SK-N-SH (cell line): Measurements from ENCODE around the gene VIPR2. TPM values are rescaled to one million over a fixed set of nuclear protein-coding genes. Genes with fewer than 3 reads are reported as not detected.

Experiments used
- CTCF ChIA-PET: fragments of 300-600, 350-600 bp; formaldehyde crosslinking; extraction: SDS; loops from one replicate; lab custom pipeline; 2021; lab: Yijun Ruan, JAX
- POLR2A ChIA-PET: fragments of 350-600 bp; sonication (Branson Sonifier 250); formaldehyde crosslinking; extraction: SDS; loops from one replicate; lab custom pipeline; 2020; ENCODE audit warnings: antibody characterized with exemption, inconsistent platforms; lab: Yijun Ruan, JAX
- DNase-seq: peaks from one replicate; pipeline ENCODE4 v3.0.0; 2012
- H2AFZ ChIP-seq: fragments of 200-600 bp; sonication (generic); 2 replicates; pipeline ENCODE4 v1.8.1; 2016; ENCODE audit warnings: antibody characterized with exemption, mild to moderate bottlenecking, low read depth
- H3F3A ChIP-seq: fragments of 200-600 bp; sonication (generic); replicated peaks from 2 replicates; pipeline ENCODE3; 2016; ENCODE audit warnings: antibody characterized with exemption, mild to moderate bottlenecking; ENCODE audit not compliant: insufficient read depth
- H3K27ac ChIP-seq, 2 experiments: fragments of 200-500 bp in 1 of 2; fragments of 200-600 bp in 1 of 2; sonication (Bioruptor generic) in 1 of 2; sonication (generic), shearing (Covaris generic) in 1 of 2; 2 replicates each; pipeline versions ENCODE4 v1.5.1 to v1.6.1; 2014 to 2016; ENCODE audit warnings: low read depth in 2 of 2, inconsistent platforms in 1 of 2, low read length in 1 of 2, mild to moderate bottlenecking in 1 of 2, mixed read lengths in 1 of 2
- H3K27me3 ChIP-seq: fragments of 200-600 bp; sonication (generic), shearing (Covaris generic); 2 replicates; pipeline ENCODE4 v1.6.1; 2016; ENCODE audit warnings: mixed run types; ENCODE audit not compliant: insufficient read depth
- H3K36me3 ChIP-seq, 2 experiments: fragments of 200-500 bp in 1 of 2; fragments of 200-600 bp in 1 of 2; sonication (Bioruptor generic) in 1 of 2; sonication (generic) in 1 of 2; replicated peaks in 1 of 2; 2 replicates each; pipeline versions ENCODE3 to v1.5.1; 2014 to 2016; ENCODE audit warnings: low read length in 1 of 2, mild to moderate bottlenecking in 1 of 2; ENCODE audit not compliant: insufficient read depth in 2 of 2, control insufficient read depth in 1 of 2
- H3K4me1 ChIP-seq, 2 experiments: fragments of 200-500 bp in 1 of 2; fragments of 200-600 bp in 1 of 2; sonication (Bioruptor generic) in 1 of 2; sonication (generic), shearing (Covaris generic) in 1 of 2; 2 replicates each; pipeline versions ENCODE4 v1.5.1 to v1.6.1; 2014 to 2016; ENCODE audit warnings: low read depth in 1 of 2, low read length in 1 of 2, mixed run types in 1 of 2; ENCODE audit not compliant: insufficient read depth in 2 of 2, control insufficient read depth in 1 of 2
- H3K4me2 ChIP-seq: fragments of 200-600 bp; sonication (generic), shearing (Covaris generic); 2 replicates; pipeline ENCODE4 v1.6.1; 2017; ENCODE audit warnings: mixed run types
- H3K4me3 ChIP-seq, 2 experiments: fragments of 200-500 bp in 1 of 2; fragments of 200-600 bp in 1 of 2; sonication (Bioruptor generic) in 1 of 2; sonication (generic), shearing (Covaris generic) in 1 of 2; 2 replicates each; pipeline versions ENCODE4 v1.5.1 to v1.8.1; 2014 to 2016; ENCODE audit warnings: low read depth in 2 of 2, inconsistent platforms in 1 of 2, low read length in 1 of 2, mild to moderate bottlenecking in 1 of 2, mixed read lengths in 1 of 2, moderate library complexity in 1 of 2
- H3K79me2 ChIP-seq: fragments of 200-600 bp; sonication (generic); 2 replicates; pipeline ENCODE4 v1.8.1; 2017; ENCODE audit warnings: mild to moderate bottlenecking; ENCODE audit not compliant: insufficient read depth
- H3K9ac ChIP-seq: fragments of 200-600 bp; sonication (generic); 2 replicates; pipeline ENCODE4 v1.6.1; 2017; ENCODE audit warnings: mixed run types
- H3K9me2 ChIP-seq: fragments of 200-600 bp; sonication (generic); 2 replicates; pipeline ENCODE4 v1.6.1; 2017; ENCODE audit warnings: mixed run types
- H3K9me3 ChIP-seq: fragments of 200-600 bp; sonication (generic); 2 replicates; pipeline ENCODE4 v1.6.1; 2017; ENCODE audit warnings: mixed run types, mild to moderate bottlenecking, moderate library complexity
- H4K20me1 ChIP-seq: fragments of 200-600 bp; sonication (generic); 2 replicates; pipeline ENCODE4 v1.6.1; 2017; ENCODE audit warnings: mild to moderate bottlenecking, mixed run types; ENCODE audit not compliant: insufficient read depth
- CHD2 ChIP-seq: fragments of 150-350 bp; IDR thresholded peaks from 2 replicates; pipeline ENCODE4 v1.6.1; 2018; ENCODE audit warnings: low read length; ENCODE audit not compliant: partially characterized antibody
- CTCF ChIP-seq: fragments of 200-600 bp; sonication (generic); IDR thresholded peaks from 2 replicates; pipeline ENCODE4 v1.6.1; 2017; ENCODE audit warnings: antibody characterized with exemption, mild to moderate bottlenecking, moderate library complexity
- EZH2phosphoT487 ChIP-seq: fragments of 200-600 bp; sonication (generic); IDR thresholded peaks from 2 replicates; pipeline ENCODE4 v1.6.1; 2017; ENCODE audit warnings: low read depth, mixed run types, mild to moderate bottlenecking, antibody characterized with exemption, moderate library complexity, borderline replicate concordance
- FOSL2 ChIP-seq: IDR thresholded peaks from 2 replicates; pipeline ENCODE4 v1.4.0; 2012; ENCODE audit warnings: low read depth, mild to moderate bottlenecking, moderate library complexity, borderline replicate concordance
- GATA2 ChIP-seq: sonication (generic); formaldehyde crosslinking; IDR thresholded peaks from 2 replicates; pipeline ENCODE4 v1.5.0; 2020; ENCODE audit warnings: mild to moderate bottlenecking, missing genetic modification reagents
- IRF3 ChIP-seq: fragments of 150-350 bp; IDR thresholded peaks from 2 replicates; pipeline ENCODE4 v1.6.1; 2016; ENCODE audit warnings: mild to moderate bottlenecking, low read depth, low read length
- MAX ChIP-seq: IDR thresholded peaks from 2 replicates; pipeline ENCODE4 v1.4.0; 2012; ENCODE audit warnings: low read depth
- MXI1 ChIP-seq: IDR thresholded peaks from 2 replicates; pipeline ENCODE4 v1.6.1; 2012; ENCODE audit warnings: mild to moderate bottlenecking, low read depth, low read length, improper control_type of control experiment
- NFIC ChIP-seq: IDR thresholded peaks from 2 replicates; pipeline ENCODE4 v1.4.0; 2012; ENCODE audit warnings: borderline replicate concordance
- PBX3 ChIP-seq: IDR thresholded peaks from 2 replicates; pipeline ENCODE4; 2012
- RFX5 ChIP-seq: IDR thresholded peaks from 2 replicates; pipeline ENCODE4 v1.6.1; 2012; ENCODE audit warnings: mild to moderate bottlenecking, improper control_type of control experiment, low read length
- SMC3 ChIP-seq: IDR thresholded peaks from 2 replicates; pipeline ENCODE4 v1.6.1; 2012; ENCODE audit warnings: low read depth, low read length, improper control_type of control experiment
- TAF1 ChIP-seq: IDR thresholded peaks from 2 replicates; pipeline ENCODE4 v1.6.1; 2012; ENCODE audit warnings: low read depth, mild to moderate bottlenecking, low read length, moderate library complexity, borderline replicate concordance
- TEAD4 ChIP-seq: IDR thresholded peaks from 2 replicates; pipeline ENCODE4 v1.4.0; 2012; ENCODE audit warnings: mild to moderate bottlenecking, borderline replicate concordance; ENCODE audit not compliant: insufficient read depth
- YY1 ChIP-seq: IDR thresholded peaks from 2 replicates; pipeline ENCODE4 v1.4.0; 2012; ENCODE audit warnings: low read depth, mild to moderate bottlenecking
- WGBS: methylation state at CpG from one replicate; pipeline ENCODE4 v1.1.6; 2017; ENCODE audit warnings: low lambda C conversion rate; 5-methylcytosine and 5-hydroxymethylcytosine counted together
- polyA plus RNA-seq, 3 experiments: library from polyadenylated mRNA; depleted of rRNA; stranded (reverse); fragments of >200 nt; gene quantifications; 2 replicates each; pipeline ENCODE4 v1.2.3, GENCODE V29; 2012
- TF ChIP-seq, protein P1 (sequence below): IDR thresholded peaks from 2 replicates; pipeline ENCODE4 v1.6.1; 2012; ENCODE audit warnings: mild to moderate bottlenecking, low read depth, low read length, moderate library complexity
- TF ChIP-seq, protein P2 (sequence below): fragments of 150-350 bp; IDR thresholded peaks from 2 replicates; pipeline ENCODE4 v1.6.1; 2017; ENCODE audit warnings: antibody characterized with exemption, low read length, low read depth, borderline replicate concordance

VIPR2 gene
- polyA plus RNA-seq, 1 of the 3 experiments (the other 2 are of a cell fraction): not detected

DNA sequence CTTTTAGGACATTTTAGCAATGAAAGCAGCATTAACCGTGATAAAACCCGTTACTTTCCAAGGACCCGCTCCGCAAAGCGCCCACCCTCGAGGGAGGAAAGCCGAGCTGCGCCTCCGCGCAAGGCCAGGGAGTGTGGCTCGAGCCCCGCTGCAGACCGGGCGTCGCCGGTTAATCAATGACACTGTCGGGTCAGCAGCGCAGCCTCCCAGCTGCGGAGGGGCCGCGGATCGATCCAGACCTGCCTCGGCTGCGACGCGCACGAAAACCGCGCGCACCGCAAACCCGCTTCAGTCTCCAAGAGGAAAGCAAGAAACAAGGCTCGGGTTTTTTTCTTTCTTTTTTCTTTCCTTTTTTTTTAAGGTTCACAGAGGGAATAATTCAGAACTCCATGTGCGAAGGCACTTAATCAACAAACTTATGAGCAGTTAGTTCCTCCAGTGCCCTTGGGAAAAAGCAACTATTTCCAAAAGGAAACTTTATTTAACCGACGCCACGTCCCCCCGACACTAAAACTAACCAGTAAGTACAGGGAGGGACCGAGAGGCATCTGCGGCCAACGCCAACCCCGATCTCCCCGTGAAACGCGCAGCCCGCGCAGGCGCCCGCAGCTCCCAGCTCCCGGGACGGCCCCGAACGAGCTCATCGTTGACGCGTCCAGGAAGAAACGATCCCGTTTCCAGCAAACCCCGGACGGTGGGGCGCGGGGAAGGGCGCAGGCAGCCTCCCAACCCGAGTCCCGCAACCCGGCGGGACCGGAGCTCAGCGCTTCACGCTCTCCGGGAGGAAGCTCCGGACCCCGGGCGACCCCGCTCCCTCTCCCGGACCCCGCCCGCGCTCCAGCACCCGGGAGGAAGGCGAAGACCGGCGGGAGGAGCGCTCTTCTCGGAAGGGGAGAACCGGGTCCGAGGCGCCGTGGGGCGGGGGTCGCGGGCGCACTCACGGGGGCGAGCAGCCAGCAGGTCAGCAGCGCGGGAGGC, 598 bp downstream of the VIPR2 start (continued):
- TF ChIP-seq IRF3 (no peak), MAX (no peak)

GRCh38 chr7:159142730-159143129, 1.9 kb downstream of the VIPR2 start:
- H3K9ac ChIP-seq: no peak overlapping the region
- no peak overlapping the region for H3K27ac ChIP-seq
- ChIA-PET POLR2A (no interaction called here), CTCF (interaction anchor here (1.2 to 1.8 kb wide), 2 partner anchors 17 to 27 kb away, joined by 3 to 4 read pairs; no protein-coding TSS in a partner anchor)
- H3K9me2 ChIP-seq: no peaks in the 10 kb centered on the region
- no peaks in the 10 kb centered on the region for H3K27me3 ChIP-seq
- no peaks in the 10 kb centered on the region for H4K20me1 ChIP-seq
- no peak overlapping the region for H2AFZ ChIP-seq
- H3F3A ChIP-seq: no peaks in the 10 kb centered on the region
- no peak for TF ChIP-seq TEAD4
- TF ChIP-seq TAF1: no peak
- TF ChIP-seq FOSL2: no peak
- TF ChIP-seq, protein P1, sequence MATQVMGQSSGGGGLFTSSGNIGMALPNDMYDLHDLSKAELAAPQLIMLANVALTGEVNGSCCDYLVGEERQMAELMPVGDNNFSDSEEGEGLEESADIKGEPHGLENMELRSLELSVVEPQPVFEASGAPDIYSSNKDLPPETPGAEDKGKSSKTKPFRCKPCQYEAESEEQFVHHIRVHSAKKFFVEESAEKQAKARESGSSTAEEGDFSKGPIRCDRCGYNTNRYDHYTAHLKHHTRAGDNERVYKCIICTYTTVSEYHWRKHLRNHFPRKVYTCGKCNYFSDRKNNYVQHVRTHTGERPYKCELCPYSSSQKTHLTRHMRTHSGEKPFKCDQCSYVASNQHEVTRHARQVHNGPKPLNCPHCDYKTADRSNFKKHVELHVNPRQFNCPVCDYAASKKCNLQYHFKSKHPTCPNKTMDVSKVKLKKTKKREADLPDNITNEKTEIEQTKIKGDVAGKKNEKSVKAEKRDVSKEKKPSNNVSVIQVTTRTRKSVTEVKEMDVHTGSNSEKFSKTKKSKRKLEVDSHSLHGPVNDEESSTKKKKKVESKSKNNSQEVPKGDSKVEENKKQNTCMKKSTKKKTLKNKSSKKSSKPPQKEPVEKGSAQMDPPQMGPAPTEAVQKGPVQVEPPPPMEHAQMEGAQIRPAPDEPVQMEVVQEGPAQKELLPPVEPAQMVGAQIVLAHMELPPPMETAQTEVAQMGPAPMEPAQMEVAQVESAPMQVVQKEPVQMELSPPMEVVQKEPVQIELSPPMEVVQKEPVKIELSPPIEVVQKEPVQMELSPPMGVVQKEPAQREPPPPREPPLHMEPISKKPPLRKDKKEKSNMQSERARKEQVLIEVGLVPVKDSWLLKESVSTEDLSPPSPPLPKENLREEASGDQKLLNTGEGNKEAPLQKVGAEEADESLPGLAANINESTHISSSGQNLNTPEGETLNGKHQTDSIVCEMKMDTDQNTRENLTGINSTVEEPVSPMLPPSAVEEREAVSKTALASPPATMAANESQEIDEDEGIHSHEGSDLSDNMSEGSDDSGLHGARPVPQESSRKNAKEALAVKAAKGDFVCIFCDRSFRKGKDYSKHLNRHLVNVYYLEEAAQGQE: no peak
- no peak for TF ChIP-seq GATA2 (CRISPR knock-in tag)
- TF ChIP-seq SMC3: no peak
- TF ChIP-seq CTCF: no peak
- no peak for TF ChIP-seq NFIC
- TF ChIP-seq EZH2phosphoT487: no peak
- no peak for TF ChIP-seq CHD2
- TF ChIP-seq, protein P2, sequence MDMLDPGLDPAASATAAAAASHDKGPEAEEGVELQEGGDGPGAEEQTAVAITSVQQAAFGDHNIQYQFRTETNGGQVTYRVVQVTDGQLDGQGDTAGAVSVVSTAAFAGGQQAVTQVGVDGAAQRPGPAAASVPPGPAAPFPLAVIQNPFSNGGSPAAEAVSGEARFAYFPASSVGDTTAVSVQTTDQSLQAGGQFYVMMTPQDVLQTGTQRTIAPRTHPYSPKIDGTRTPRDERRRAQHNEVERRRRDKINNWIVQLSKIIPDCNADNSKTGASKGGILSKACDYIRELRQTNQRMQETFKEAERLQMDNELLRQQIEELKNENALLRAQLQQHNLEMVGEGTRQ: no peak
- TF ChIP-seq MAX: no peak
- TF ChIP-seq YY1: no peak
- no peak for TF ChIP-seq RFX5
- no peak for TF ChIP-seq PBX3
- TF ChIP-seq MXI1: no peak
- H3K9me3 ChIP-seq: no peaks in the 10 kb centered on the region
- no peak overlapping the region for H3K4me3 ChIP-seq
- H3K4me1 ChIP-seq: peaks cover 0 to 13% of the 10 kb centered on the region in 2 experiments; a peak in 1 of 4 replicates
- WGBS: 62% methylated on average over 10 of the region's 10 CpGs
- no peak overlapping the region for H3K4me2 ChIP-seq
- H3K36me3 ChIP-seq: no peaks in the 10 kb centered on the region
- no peak for DNase-seq
- no peaks in the 10 kb centered on the region for H3K79me2 ChIP-seq
